K562 (cell line): ENCODE results near the gene GTSE1. TPM values are rescaled to one million over a fixed set of nuclear protein-coding genes. Genes with fewer than 3 reads are reported as not detected.
A peak's percentile ranks its signal among the peaks of the same experiment; 100 is the strongest.

Experiments
- BCLAF1 ChIP-seq, 2 experiments: fragments of 450-650 bp in 1 of 2; IDR thresholded peaks; 2 replicates each; pipeline ENCODE4 v1.6.1; 2011 to 2017; ENCODE audit warnings: low read depth in 2 of 2, antibody characterized with exemption in 1 of 2, borderline replicate concordance in 1 of 2, low read length in 1 of 2, mild to moderate bottlenecking in 1 of 2, mixed read lengths in 1 of 2; ENCODE audit not compliant: control insufficient read depth in 1 of 2
- DIDO1 ChIP-seq: fragments of 450-650 bp; IDR thresholded peaks from 2 replicates; pipeline ENCODE4 v1.6.1; 2016; ENCODE audit warnings: low read depth, missing biosample characterization, missing genetic modification characterization
- ETV1 ChIP-seq: fragments of 450-650 bp; conservative IDR thresholded peaks from 2 replicates; pipeline ENCODE4 v1.6.1; 2016; ENCODE audit warnings: missing genetic modification characterization, control low read depth, low read depth, missing compliant biosample characterization
- GMEB1 ChIP-seq: fragments of 250-450 bp; sonication (Bioruptor Pico); IDR thresholded peaks from 2 replicates; pipeline ENCODE4 v1.4.0; 2020; ENCODE audit warnings: mild to moderate bottlenecking
- HNRNPLL ChIP-seq: fragments of 200-400 bp; formaldehyde crosslinking; IDR thresholded peaks from 2 replicates; pipeline ENCODE4 v1.6.1; 2017; ENCODE audit warnings: low read length, low read depth, mild to moderate bottlenecking; ENCODE audit not compliant: poor library complexity, severe bottlenecking
- JUN ChIP-seq, 2 experiments: sonication (generic) in 1 of 2; formaldehyde crosslinking in 1 of 2; IDR thresholded peaks; 2 replicates each; pipeline versions ENCODE4 v1.6.1 to v1.8.0; 2012 to 2022; ENCODE audit warnings: borderline replicate concordance in 2 of 2, mild to moderate bottlenecking in 2 of 2, improper control_type of control experiment in 1 of 2, low read depth in 1 of 2, low read length in 1 of 2, missing genetic modification reagents in 1 of 2
- MTA3 ChIP-seq: fragments of 450-650 bp; formaldehyde crosslinking; IDR thresholded peaks from 2 replicates; pipeline ENCODE4 v1.6.1; 2017; ENCODE audit warnings: mild to moderate bottlenecking, borderline replicate concordance
- POLR3G ChIP-seq: IDR thresholded peaks from 2 replicates; pipeline ENCODE4 v1.6.1; 2011; ENCODE audit not compliant: insufficient read length, insufficient replicate concordance; ENCODE audit errors: extremely low read depth
- TRIM24 ChIP-seq, 2 experiments: fragments of 450-650 bp; IDR thresholded peaks; 2 replicates each; pipeline ENCODE4 v1.6.1; 2016
- ZBTB7A ChIP-seq: IDR thresholded peaks from 2 replicates; pipeline ENCODE4 v1.6.1; 2011; ENCODE audit warnings: low read depth, mild to moderate bottlenecking, low read length, moderate library complexity, borderline replicate concordance; ENCODE audit not compliant: control insufficient read depth
- ZNF436 ChIP-seq: fragments of 250-450, 450-650 bp; sonication (Bioruptor Pico); formaldehyde crosslinking; IDR thresholded peaks from 2 replicates; pipeline ENCODE4 v1.7.0; 2020; ENCODE audit warnings: mild to moderate bottlenecking
- ZNF639 ChIP-seq, 2 experiments: fragments of 200-800 bp in 1 of 2; sonication (Bioruptor generic) in 1 of 2; sonication (generic) in 1 of 2; formaldehyde crosslinking in 1 of 2; IDR thresholded peaks in 1 of 2; conservative IDR thresholded peaks in 1 of 2; 2 replicates each; pipeline versions ENCODE4 v1.5.0 to v1.6.1; 2016 to 2020; ENCODE audit warnings: missing compliant biosample characterization in 1 of 2, missing genetic modification characterization in 1 of 2, missing genetic modification reagents in 1 of 2
- polyA plus RNA-seq, 8 experiments: library from polyadenylated mRNA; depleted of rRNA in 4 of 8; stranded (reverse) in 5 of 8; unstranded in 3 of 8; fragments of >200 nt; fragmentation: Nextera tagmentation in 2 of 8; fragmentation: Illumina TruSeq in 1 of 8; extraction: Ambion mirVana in 2 of 8; extraction: Trizol in 1 of 8; gene quantifications; 2 replicates each; pipeline versions ENCODE4 v1.2.1 to v1.2.3, GENCODE V29; 2011 to 2014; ENCODE audit warnings: inconsistent platforms in 1 of 8, missing spikeins in 1 of 8
- total RNA-seq, 7 experiments: library from RNA; depleted of rRNA in 6 of 7; stranded (reverse); fragments of >200 nt in 6 of 7; fragmentation: Illumina TruSeq in 2 of 7; extraction: Trizol in 2 of 7; gene quantifications; 2 replicates each; pipeline versions ENCODE4 v1.2.1 to v1.2.3, GENCODE V29; 2011 to 2021; ENCODE audit warnings: low replicate concordance in 1 of 7
- TF ChIP-seq, protein P1 (sequence below): sonication (generic); formaldehyde crosslinking; IDR thresholded peaks from 2 replicates; pipeline ENCODE4 v1.8.1; 2022; ENCODE audit warnings: missing genetic modification reagents
- TF ChIP-seq, protein P2 (sequence below): sonication (generic); formaldehyde crosslinking; IDR thresholded peaks from 2 replicates; pipeline ENCODE4 v1.8.0; 2022; ENCODE audit warnings: mild to moderate bottlenecking, low read depth, missing genetic modification reagents

Gene GTSE1
- total and polyA plus RNA-seq, 9 of the 15 experiments (the other 6 are each of a cell fraction or from before 2014, with no cell fraction given) = 2.5 to 22.5 (median 12.9) TPM

DNA sequence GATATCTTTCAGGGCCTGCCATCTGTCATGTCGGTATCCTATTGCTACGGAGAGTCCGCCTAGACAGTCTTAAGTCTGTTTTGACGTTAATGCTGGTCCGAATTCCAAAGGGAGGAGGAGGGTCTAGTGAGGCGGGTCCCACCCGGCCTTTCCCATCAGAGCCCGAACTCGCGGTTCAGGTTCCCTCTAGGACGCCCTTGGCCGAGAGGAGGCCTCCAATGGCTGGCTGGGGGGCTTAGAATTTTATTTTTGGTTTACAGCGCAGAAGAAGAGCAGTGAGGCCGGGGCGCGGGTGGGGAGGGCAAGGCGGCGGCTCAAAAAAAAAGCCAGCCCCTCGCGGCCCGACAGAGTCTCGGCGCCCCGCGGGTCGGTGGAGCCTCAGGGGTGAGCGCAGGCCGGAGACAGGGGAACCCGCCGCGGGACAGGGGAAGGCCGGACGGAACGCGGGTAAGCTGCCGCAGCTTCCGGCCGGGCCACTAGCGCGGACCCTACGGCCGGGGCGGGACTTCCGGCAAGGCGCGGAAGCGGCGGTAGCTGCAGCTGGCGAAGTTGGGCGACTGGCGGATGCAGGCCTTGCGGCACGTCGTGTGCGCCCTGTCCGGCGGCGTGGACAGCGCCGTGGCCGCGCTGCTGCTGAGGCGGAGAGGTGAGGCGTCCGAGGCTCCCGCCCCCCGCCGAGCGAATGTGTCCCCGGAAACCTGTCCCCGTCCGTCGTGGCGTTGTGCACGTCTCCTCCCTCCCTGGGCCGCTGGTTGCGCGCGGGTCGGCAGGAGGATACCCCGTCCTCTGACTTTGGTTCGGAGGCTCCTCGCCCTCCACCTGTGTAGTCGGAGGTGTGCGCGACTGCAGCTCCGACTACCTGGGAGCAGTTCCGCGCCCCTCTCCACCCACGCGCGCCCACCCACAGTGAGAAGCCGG lies 38.8 kb downstream of the GTSE1 start, which contains the start of gene TRMU (continued):
- TF ChIP-seq DIDO1 (tag) (peak; percentile 88), GMEB1 (CRISPR knock-in tag) (peak; percentile 69), JUN (IDR thresholded peaks at IDR 0.05; ENCODE audit: borderline replicate concordance, low read depth, low read length) (0 out of 2 replicates have a peak, but pooled peaks have one; percentile 25), JUN (CRISPR knock-in tag; IDR thresholded peaks at IDR 0.05; ENCODE audit: borderline replicate concordance) (no peak), MTA3 (peak; percentile 60; the same call in 1 of the 2 replicates), TRIM24 (IDR thresholded peaks at IDR 0.05) (peak in 1 of 2 experiments; percentile 95; a peak in 2 of 4 replicates), ZBTB7A (peak; percentile 69; the same call in 1 of the 2 replicates), HNRNPLL (peak; percentile 89), ETV1 (tag) (peak; percentile 63), BCLAF1 (IDR thresholded peaks at IDR 0.05; ENCODE audit: borderline replicate concordance in 1 of 2, control insufficient read depth in 1 of 2, low read depth in 2 of 2, low read length in 1 of 2) (0 out of 4 replicates have a peak, but pooled peaks of 1 of the 2 experiments have one; percentile 66), POLR3G (no peak), ZNF436 (CRISPR knock-in tag) (no peak), ZNF639 (CRISPR knock-in tag; conservative IDR thresholded peaks at IDR 0.05 in 1 of 2, IDR thresholded peaks at IDR 0.05 in 1 of 2) (peak in 1 of 2 experiments; percentile 30; a peak in 1 of 4 replicates)
- TF ChIP-seq, protein P1, sequence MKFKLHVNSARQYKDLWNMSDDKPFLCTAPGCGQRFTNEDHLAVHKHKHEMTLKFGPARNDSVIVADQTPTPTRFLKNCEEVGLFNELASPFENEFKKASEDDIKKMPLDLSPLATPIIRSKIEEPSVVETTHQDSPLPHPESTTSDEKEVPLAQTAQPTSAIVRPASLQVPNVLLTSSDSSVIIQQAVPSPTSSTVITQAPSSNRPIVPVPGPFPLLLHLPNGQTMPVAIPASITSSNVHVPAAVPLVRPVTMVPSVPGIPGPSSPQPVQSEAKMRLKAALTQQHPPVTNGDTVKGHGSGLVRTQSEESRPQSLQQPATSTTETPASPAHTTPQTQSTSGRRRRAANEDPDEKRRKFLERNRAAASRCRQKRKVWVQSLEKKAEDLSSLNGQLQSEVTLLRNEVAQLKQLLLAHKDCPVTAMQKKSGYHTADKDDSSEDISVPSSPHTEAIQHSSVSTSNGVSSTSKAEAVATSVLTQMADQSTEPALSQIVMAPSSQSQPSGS (CRISPR knock-in tag) = no peak
- TF ChIP-seq, protein P2, sequence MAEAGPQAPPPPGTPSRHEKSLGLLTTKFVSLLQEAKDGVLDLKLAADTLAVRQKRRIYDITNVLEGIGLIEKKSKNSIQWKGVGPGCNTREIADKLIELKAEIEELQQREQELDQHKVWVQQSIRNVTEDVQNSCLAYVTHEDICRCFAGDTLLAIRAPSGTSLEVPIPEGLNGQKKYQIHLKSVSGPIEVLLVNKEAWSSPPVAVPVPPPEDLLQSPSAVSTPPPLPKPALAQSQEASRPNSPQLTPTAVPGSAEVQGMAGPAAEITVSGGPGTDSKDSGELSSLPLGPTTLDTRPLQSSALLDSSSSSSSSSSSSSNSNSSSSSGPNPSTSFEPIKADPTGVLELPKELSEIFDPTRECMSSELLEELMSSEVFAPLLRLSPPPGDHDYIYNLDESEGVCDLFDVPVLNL (CRISPR knock-in tag) = no peak
